H1 (cell line): ENCODE results near the gene ARAP3. TPM values are rescaled to one million over a fixed set of nuclear protein-coding genes. Genes with fewer than 3 reads are reported as not detected.

Source experiments
- CTCF ChIA-PET: fragments of 300-600 bp; sonication (Branson Sonifier 250); formaldehyde crosslinking; loops from one replicate; lab custom pipeline; 2021; ENCODE audit not compliant: partially characterized antibody; lab: Charles Lee
- POLR2A ChIA-PET: fragments of 300-600 bp; sonication (Branson Sonifier 250); formaldehyde crosslinking; loops from one replicate; lab custom pipeline; 2021; ENCODE audit warnings: inconsistent platforms; ENCODE audit not compliant: partially characterized antibody; lab: Charles Lee
- DNase-seq, 2 experiments: peaks; one replicate each; pipeline versions ENCODE4 v3.0.0 to v3.0.0-alpha.2; 2010 to 2022; ENCODE audit warnings: low spot score in 2 of 2, low read depth in 1 of 2, mixed read lengths in 1 of 2
- FAIRE-seq: peaks from 2 replicates; lab custom pipeline; 2011; peaks lifted over from hg19 to GRCh38; lab: Jason Lieb, UNC
- H2AFZ ChIP-seq: 2 replicates; pipeline ENCODE4 v1.8.1; 2012; ENCODE audit warnings: low read length, inconsistent platforms
- H2AK5ac ChIP-seq: 2 replicates; pipeline ENCODE4 v1.6.1; 2013; ENCODE audit warnings: low read depth, low read length
- H2BK120ac ChIP-seq: replicated peaks from 2 replicates; pipeline ENCODE3; 2013; ENCODE audit warnings: low read depth, low read length, inconsistent platforms
- H2BK12ac ChIP-seq: 2 replicates; pipeline ENCODE4 v1.6.1; 2013; ENCODE audit warnings: low read depth, low read length
- H2BK15ac ChIP-seq: 2 replicates; pipeline ENCODE4 v1.6.1; 2013; ENCODE audit warnings: low read length
- H2BK20ac ChIP-seq: 2 replicates; pipeline ENCODE4 v1.6.1; 2013; ENCODE audit warnings: low read length
- H2BK5ac ChIP-seq: 2 replicates; pipeline ENCODE4 v1.6.1; 2013; ENCODE audit warnings: low read depth, low read length
- H3K14ac ChIP-seq: 2 replicates; pipeline ENCODE4 v1.6.1; 2013; ENCODE audit warnings: inconsistent platforms; ENCODE audit not compliant: insufficient read length
- H3K18ac ChIP-seq: 2 replicates; pipeline ENCODE4 v1.6.1; 2013; ENCODE audit warnings: low read length; ENCODE audit errors: extremely low read depth
- H3K23ac ChIP-seq: 2 replicates; pipeline ENCODE4 v1.6.1; 2013; ENCODE audit warnings: inconsistent platforms; ENCODE audit not compliant: insufficient read length
- H3K23me2 ChIP-seq: 2 replicates; pipeline ENCODE4 v1.6.1; 2013; ENCODE audit warnings: low read depth, low read length
- H3K27ac ChIP-seq: 2 replicates; pipeline ENCODE4 v1.6.1; 2011; ENCODE audit warnings: low read depth, low read length, inconsistent platforms
- H3K27me3 ChIP-seq, 4 experiments: replicated peaks in 1 of 4; 1 replicate in 1 of 4; 2 replicates in 3 of 4; pipeline versions ENCODE4 v1.6.1 to v1.8.1; 2011 to 2013; ENCODE audit warnings: low read length in 3 of 4, mild to moderate bottlenecking in 3 of 4, inconsistent platforms in 2 of 4, mixed read lengths in 2 of 4, moderate library complexity in 1 of 4; ENCODE audit not compliant: control insufficient read depth in 3 of 4, insufficient read depth in 3 of 4; ENCODE audit errors: extremely low read depth in 1 of 4
- H3K36me3 ChIP-seq, 4 experiments: 2 replicates each; pipeline versions ENCODE4 v1.6.1 to v1.8.1; 2011 to 2013; ENCODE audit warnings: mild to moderate bottlenecking in 4 of 4, low read length in 3 of 4, moderate library complexity in 2 of 4, control low read depth in 1 of 4, inconsistent platforms in 1 of 4; ENCODE audit not compliant: insufficient read depth in 4 of 4, control insufficient read depth in 2 of 4
- H3K4ac ChIP-seq: replicated peaks from 2 replicates; pipeline ENCODE3; 2013; ENCODE audit warnings: low read length, low read depth, mixed read lengths, inconsistent platforms; ENCODE audit not compliant: insufficient read length
- H3K4me1 ChIP-seq, 4 experiments: replicated peaks in 1 of 4; 1 replicate in 1 of 4; 2 replicates in 3 of 4; pipeline versions ENCODE4 v1.6.1 to v1.8.1; 2011 to 2013; ENCODE audit warnings: low read length in 3 of 4, inconsistent platforms in 2 of 4, mixed read lengths in 1 of 4; ENCODE audit not compliant: insufficient read depth in 4 of 4, control insufficient read depth in 3 of 4
- H3K4me2 ChIP-seq, 2 experiments: 2 replicates each; pipeline versions ENCODE4 v1.6.1 to v1.8.1; 2011 to 2013; ENCODE audit warnings: low read depth in 2 of 2, low read length in 2 of 2, control low read depth in 1 of 2, inconsistent platforms in 1 of 2, mild to moderate bottlenecking in 1 of 2; ENCODE audit not compliant: insufficient read depth in 1 of 2
- H3K4me3 ChIP-seq, 4 experiments: fragments of 200-600, 300-600 bp in 1 of 4; sonication (generic), shearing (Covaris generic), sonication (Bioruptor Twin) in 1 of 4; 2 replicates each; pipeline versions ENCODE4 v1.5.1 to v1.8.1; 2011 to 2016; ENCODE audit warnings: low read length in 4 of 4, low read depth in 3 of 4, control low read depth in 2 of 4, inconsistent platforms in 2 of 4, mild to moderate bottlenecking in 2 of 4, mixed read lengths in 1 of 4, moderate library complexity in 1 of 4; ENCODE audit not compliant: insufficient read depth in 2 of 4; ENCODE audit errors: extremely low read depth in 1 of 4
- H3K56ac ChIP-seq: replicated peaks from 2 replicates; pipeline ENCODE3; 2013; ENCODE audit warnings: low read depth, mild to moderate bottlenecking, mixed read lengths, low read length, inconsistent platforms; ENCODE audit not compliant: insufficient read length
- H3K79me1 ChIP-seq: 2 replicates; pipeline ENCODE4 v1.6.1; 2013; ENCODE audit warnings: low read depth, low read length, control low read depth
- H3K79me2 ChIP-seq, 2 experiments: 2 replicates each; pipeline versions ENCODE4 v1.6.1 to v1.8.1; 2012 to 2013; ENCODE audit warnings: low read length in 2 of 2, mild to moderate bottlenecking in 2 of 2, inconsistent platforms in 1 of 2; ENCODE audit not compliant: insufficient read depth in 2 of 2, control insufficient read depth in 1 of 2
- H3K9ac ChIP-seq, 4 experiments: replicated peaks in 1 of 4; 1 replicate in 1 of 4; 2 replicates in 3 of 4; pipeline versions ENCODE4 v1.6.1 to v1.8.1; 2011 to 2013; ENCODE audit warnings: low read depth in 3 of 4, low read length in 3 of 4, control low read depth in 2 of 4, mild to moderate bottlenecking in 2 of 4, moderate library complexity in 2 of 4, inconsistent platforms in 1 of 4; ENCODE audit errors: extremely low read depth in 1 of 4
- H3K9me3 ChIP-seq, 2 experiments: 2 replicates each; pipeline versions ENCODE4 v1.6.1 to v1.8.1; 2012 to 2013; ENCODE audit warnings: mild to moderate bottlenecking in 2 of 2, moderate library complexity in 2 of 2, control low read depth in 1 of 2, inconsistent platforms in 1 of 2, low read depth in 1 of 2, low read length in 1 of 2, mixed read lengths in 1 of 2; ENCODE audit not compliant: insufficient read depth in 2 of 2
- H4K20me1 ChIP-seq, 2 experiments: replicated peaks in 1 of 2; 2 replicates each; pipeline versions ENCODE3 to v1.8.1; 2011 to 2013; ENCODE audit warnings: inconsistent platforms in 2 of 2, low read length in 2 of 2, mild to moderate bottlenecking in 1 of 2; ENCODE audit not compliant: insufficient read depth in 2 of 2, control insufficient read depth in 1 of 2
- H4K5ac ChIP-seq: 2 replicates; pipeline ENCODE4 v1.6.1; 2013; ENCODE audit warnings: low read length, low read depth, mixed read lengths, inconsistent platforms; ENCODE audit not compliant: insufficient read length
- H4K8ac ChIP-seq: 2 replicates; pipeline ENCODE4 v1.8.0; 2013; ENCODE audit warnings: mild to moderate bottlenecking, moderate library complexity, low read length, inconsistent platforms; ENCODE audit not compliant: insufficient read depth; ENCODE audit errors: extremely low read depth
- H4K91ac ChIP-seq: replicated peaks from 2 replicates; pipeline ENCODE3; 2013; ENCODE audit warnings: low read length, mixed read lengths, inconsistent platforms; ENCODE audit not compliant: insufficient read length
- BCL11A ChIP-seq, 2 experiments: IDR thresholded peaks; one replicate each; pipeline ENCODE4 v1.6.1; 2011; ENCODE audit warnings: low read depth in 2 of 2, low read length in 2 of 2, mild to moderate bottlenecking in 2 of 2
- CBX5 ChIP-seq: fragments of 300-800, 300-1000 bp; sonication (generic); IDR thresholded peaks from 2 replicates; pipeline ENCODE4 v1.7.1; 2016; ENCODE audit warnings: antibody characterized with exemption, low read length, low read depth
- JUN ChIP-seq: IDR thresholded peaks from 2 replicates; pipeline ENCODE4 v1.6.1; 2011; ENCODE audit warnings: low read depth, mild to moderate bottlenecking, improper control_type of control experiment, low read length
- KDM5A ChIP-seq: fragments of 200-600 bp; IDR thresholded peaks from 2 replicates; pipeline ENCODE4 v1.7.1; 2012; ENCODE audit warnings: mild to moderate bottlenecking, low read length, inconsistent platforms, mixed read lengths
- POLR2AphosphoS5 ChIP-seq: IDR thresholded peaks from 2 replicates; pipeline ENCODE4 v1.6.1; 2011; ENCODE audit warnings: low read depth, low read length
- RBBP5 ChIP-seq: IDR thresholded peaks from 2 replicates; pipeline ENCODE4 v1.7.1; 2012; ENCODE audit warnings: low read depth, mild to moderate bottlenecking, inconsistent platforms, low read length, moderate library complexity, borderline replicate concordance
- SIX5 ChIP-seq: IDR thresholded peaks from 2 replicates; pipeline ENCODE4 v1.6.1; 2011; ENCODE audit warnings: mild to moderate bottlenecking, low read depth, low read length
- WGBS, 2 experiments: shearing (Covaris generic) in 1 of 2; methylation state at CpG; one replicate each; pipeline versions ENCODE4 v1.1.6 to v1.1.7; 2013 to 2015; ENCODE audit warnings: low lambda C conversion rate in 2 of 2, mixed read lengths in 2 of 2, inconsistent platforms in 1 of 2, low coverage in 1 of 2, missing lambda C conversion rate in 1 of 2; ENCODE audit not compliant: insufficient replicate concordance in 2 of 2, insufficient coverage in 1 of 2, insufficient read length in 1 of 2; ENCODE audit errors: extremely low coverage in 1 of 2, missing lambda C conversion rate in 1 of 2; 5-methylcytosine and 5-hydroxymethylcytosine counted together
- polyA plus RNA-seq, 7 experiments: library from polyadenylated mRNA; depleted of rRNA in 3 of 7; stranded (reverse) in 5 of 7; unstranded in 2 of 7; fragments of >200 nt in 5 of 7; fragments of 200-250 nt in 2 of 7; gene quantifications; 1 replicate in 5 of 7; 2 replicates in 1 of 7; 4 replicates in 1 of 7; pipeline versions ENCODE4 v1.2.1 to v1.2.3, GENCODE V29; 2011 to 2013; ENCODE audit warnings: missing spikeins in 2 of 7, mixed read lengths in 2 of 7
- total RNA-seq: library from RNA; stranded (reverse); fragmentation: NEBNext Ultra II Directional; extraction: Animal tissue kit (Norgen Biotek cat#: 25700); gene quantifications from 2 replicates; pipeline ENCODE4 v1.2.1, GENCODE V29; 2021
- TF ChIP-seq, protein P1 (sequence below): IDR thresholded peaks from 2 replicates; pipeline ENCODE4 v1.6.1; 2011; ENCODE audit warnings: low read length, improper control_type of control experiment

The ARAP3 gene
- total and polyA plus RNA-seq, 2 of the 8 experiments (the other 6 are each of a cell fraction or from before 2014, with no cell fraction given), result 14.4 to 48.6 TPM

GRCh38 chr5:141638771-141639170 is 43.3 kb downstream of the ARAP3 start:
- Histone ChIP-seq H3K79me1 (peaks cover 12% of the 10 kb centered on the region), H4K20me1 (peaks cover 3 to 15% of the 10 kb centered on the region in 2 experiments), H3K4me1 (peaks cover 0 to 5% (median 3%) of the 10 kb centered on the region in 4 experiments; a peak in 5 of 7 replicates), H3K4ac (no peak overlapping the region), H3K4me3 (no peak overlapping the region), H3K9ac (no peak overlapping the region), H3K27me3 (peaks cover 0 to 4% (median 0%) of the 10 kb centered on the region in 4 experiments; a peak in 1 of 7 replicates), H4K91ac (no peak overlapping the region), H3K79me2 (peaks cover 10 to 27% of the 10 kb centered on the region in 2 experiments), H2BK12ac (peak overlapping the region; percentile 22; the same call in 1 of the 2 replicates), H3K9me3 (no peaks in the 10 kb centered on the region), H3K23me2 (peaks cover 14% of the 10 kb centered on the region), H3K27ac (no peak overlapping the region), H2BK5ac (peak overlapping the region; percentile 11; the same call in 1 of the 2 replicates), H2BK20ac (peak overlapping the region; percentile 80; the same call in 1 of the 2 replicates), H3K23ac (no peak overlapping the region), H2AK5ac (no peak overlapping the region), H3K56ac (no peak overlapping the region), H3K36me3 (peaks cover 0 to 17% (median 2%) of the 10 kb centered on the region in 4 experiments; a peak in 3 of 8 replicates), H2BK15ac (peak overlapping the region; percentile 97; the same call in 1 of the 2 replicates), H4K5ac (no peak overlapping the region), H3K4me2 (no peak overlapping the region; a peak in 1 of 4 replicates), H3K14ac (no peak overlapping the region), H3K18ac (peak overlapping the region; percentile 14; the same call in 1 of the 2 replicates), H2AFZ (no peak overlapping the region), H2BK120ac (no peak overlapping the region), H4K8ac (no peak overlapping the region)
- CTCF ChIA-PET, result interaction anchor here (1.0 to 10.3 kb wide), 9 partner anchors 9 to 63 kb away, joined by 3 to 117 read pairs (median 4); partner anchors contain the start of gene DIAPH1
- TF ChIP-seq JUN, result no peak
- TF ChIP-seq, protein P1, sequence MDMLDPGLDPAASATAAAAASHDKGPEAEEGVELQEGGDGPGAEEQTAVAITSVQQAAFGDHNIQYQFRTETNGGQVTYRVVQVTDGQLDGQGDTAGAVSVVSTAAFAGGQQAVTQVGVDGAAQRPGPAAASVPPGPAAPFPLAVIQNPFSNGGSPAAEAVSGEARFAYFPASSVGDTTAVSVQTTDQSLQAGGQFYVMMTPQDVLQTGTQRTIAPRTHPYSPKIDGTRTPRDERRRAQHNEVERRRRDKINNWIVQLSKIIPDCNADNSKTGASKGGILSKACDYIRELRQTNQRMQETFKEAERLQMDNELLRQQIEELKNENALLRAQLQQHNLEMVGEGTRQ, result no peak
- TF ChIP-seq POLR2AphosphoS5, result no peak
- no peak for TF ChIP-seq CBX5
- TF ChIP-seq RBBP5, result no peak
- TF ChIP-seq BCL11A (IDR thresholded peaks at IDR 0.05; ENCODE audit: low read depth in 2 of 2, low read length in 2 of 2), result no peak
- no peak for TF ChIP-seq KDM5A
- no peak for TF ChIP-seq SIX5
- POLR2A ChIA-PET, result interaction anchor here (1.2 to 6.8 kb wide), 6 partner anchors 10 to 46 kb away, joined by 4 to 96 read pairs (median 10); partner anchors contain the start of genes DIAPH1 and FCHSD1
- 89% methylated on average over 2 of the region's 2 CpGs; no CpG with 5 or more reads in 1 of the 2 experiments for WGBS, 2 experiments
- FAIRE-seq, result no peak
- no peak for DNase-seq
